Endometrial microvascular endothelial cells (primary cell): ENCODE measurements around the gene UCP2. TPM values are rescaled to one million over a fixed set of nuclear protein-coding genes. Genes with fewer than 3 reads are reported as not detected.
"Not testable (repeated sequence)": the region's sequence is repeated elsewhere in the genome, so short reads cannot be mapped to it uniquely, and the experiment has no call there.

Experiments
- in situ Hi-C: cut with HindIII; loops from 2 replicates; pipeline ENCODE4 v1.10.0; 2017; ENCODE audit warnings: low sequenced_read_pairs, low pct_unique_long_range_greater_than_20kb; ENCODE audit errors: inconsistent ontology term
- total RNA-seq: library from RNA; depleted of rRNA; stranded (reverse); fragments of >200 nt; gene quantifications from one replicate; pipeline ENCODE4 v1.2.3, GENCODE V29; 2015; ENCODE audit errors: inconsistent ontology term

UCP2 gene
- total RNA-seq, 1 donor from 2014 or later: 0.74 TPM

DNA sequence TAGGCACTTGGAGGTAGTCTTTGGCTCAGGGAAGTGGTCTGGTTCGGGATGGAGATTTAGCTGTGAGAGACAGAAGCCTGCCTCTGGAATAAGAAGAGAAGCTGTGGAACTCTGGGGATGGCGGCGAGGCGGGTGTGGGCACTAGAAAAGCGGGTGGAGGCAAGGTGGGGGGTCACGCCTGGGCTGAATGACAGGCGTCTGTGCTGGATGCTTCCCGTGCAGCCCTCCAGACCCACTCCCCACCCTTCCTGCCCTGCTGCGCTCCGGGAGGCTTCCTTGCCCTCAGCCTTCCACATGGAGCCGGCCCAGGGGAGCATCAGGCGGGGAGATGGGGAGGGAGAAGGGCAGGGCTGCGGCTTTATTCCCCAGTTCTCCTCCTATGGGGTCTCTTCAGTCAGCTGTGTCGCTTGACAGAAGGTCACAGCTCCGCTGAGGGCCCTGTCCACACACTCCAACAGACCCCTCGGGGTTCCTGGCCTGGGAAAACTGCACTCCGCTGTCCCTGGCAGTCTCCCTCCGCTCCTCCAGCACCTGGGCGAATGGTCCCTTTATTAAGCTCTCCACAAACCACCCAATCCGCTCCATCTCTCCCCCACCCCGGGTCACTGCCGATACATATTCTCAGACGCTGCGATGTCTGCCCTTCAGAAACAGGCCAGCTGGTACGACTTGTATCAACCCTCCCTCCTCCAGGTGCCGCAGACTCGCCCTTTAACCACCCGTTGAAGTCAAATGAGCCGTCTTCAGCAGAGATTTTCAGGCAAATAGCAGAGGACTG is 25.6 kb downstream of the UCP2 start:
- in situ Hi-C loops: no loop called here

DNA sequence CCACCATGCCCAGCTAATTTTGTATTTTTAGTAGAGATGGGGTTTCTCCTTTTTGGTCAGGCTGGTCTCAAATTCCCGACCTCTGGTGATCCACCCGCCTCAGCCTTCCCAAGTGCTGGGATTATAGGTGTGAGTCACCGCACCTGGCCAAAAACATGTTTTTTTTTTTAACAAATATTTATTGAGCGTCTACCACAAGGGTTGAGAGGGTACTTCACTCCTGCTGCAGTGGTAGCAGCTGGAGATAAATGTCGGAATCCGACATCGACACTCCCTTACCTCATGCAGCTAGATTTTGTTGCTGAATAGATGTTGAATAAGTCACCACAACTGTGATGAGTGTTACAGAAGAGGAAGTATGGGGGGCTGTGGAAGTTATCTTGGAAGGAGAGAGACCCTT is 30.8 kb downstream of the UCP2 start:
- in situ Hi-C loops: no loop called here

DNA sequence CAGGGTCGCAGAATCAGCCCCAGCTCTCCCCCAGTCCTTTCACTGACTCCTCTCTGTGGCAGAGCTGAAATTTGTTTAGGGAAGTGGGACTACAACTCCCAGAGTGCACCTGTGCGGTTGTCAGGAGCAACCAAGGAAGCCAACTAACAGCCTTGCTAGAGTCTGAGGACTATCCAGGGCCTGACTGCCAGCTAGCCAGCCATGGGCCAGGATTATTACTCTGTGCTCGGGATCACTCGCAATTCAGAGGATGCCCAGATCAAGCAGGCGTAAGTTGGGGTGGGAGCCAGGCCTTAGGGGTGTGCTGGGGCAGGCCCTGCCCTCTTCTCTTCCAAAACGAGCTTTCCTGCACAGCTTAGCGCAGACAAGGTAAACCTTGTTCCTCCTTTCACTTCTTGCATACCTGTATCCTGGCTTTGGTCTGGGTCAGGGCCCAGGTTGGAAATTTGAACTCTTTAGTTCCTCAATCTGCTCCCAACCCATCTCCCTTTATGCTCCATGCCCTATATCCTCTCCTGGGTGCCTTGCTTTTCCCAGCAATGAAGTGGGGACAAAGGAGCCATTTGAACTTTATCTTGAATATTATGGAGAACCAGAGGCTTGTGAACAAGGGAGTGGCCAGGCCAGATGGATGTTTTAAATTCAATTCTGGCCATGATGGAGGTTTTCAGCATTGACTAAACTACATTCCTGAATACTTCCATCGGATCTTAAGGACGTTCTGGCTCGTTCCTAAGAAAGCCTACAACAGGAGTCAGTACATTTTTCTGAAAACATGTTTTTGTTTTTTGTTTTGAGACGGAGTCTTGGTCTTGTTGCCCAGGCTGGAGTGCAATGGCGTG is 31.6 kb downstream of the UCP2 start, which contains the start of gene DNAJB13:
TSS of gene DNAJB13 (plus strand) at position 158 of the 842 bp plus-strand sequence. CDS start at position 202, 44 bp downstream.
- in situ Hi-C loops: no loop called here

DNA sequence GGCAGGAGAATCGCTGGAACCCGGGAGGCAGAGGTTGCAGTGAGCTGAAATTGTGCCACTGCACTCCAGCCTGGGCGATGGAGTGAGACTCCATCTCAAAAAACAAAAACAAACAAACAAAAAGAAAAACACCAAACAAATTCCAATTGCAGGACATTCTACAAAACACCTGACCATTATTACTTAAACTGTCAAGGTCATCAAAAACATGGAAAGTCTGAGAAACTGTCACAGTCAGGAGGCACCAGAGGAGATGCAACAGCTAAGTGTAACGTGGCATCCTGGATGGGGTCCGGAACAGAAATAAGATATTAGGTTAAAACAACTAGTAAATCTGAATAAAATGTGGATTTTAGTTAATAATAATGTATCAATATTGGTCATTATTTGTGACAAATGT is 32.7 kb downstream of the UCP2 start:
- in situ Hi-C loops: no loop called here

DNA sequence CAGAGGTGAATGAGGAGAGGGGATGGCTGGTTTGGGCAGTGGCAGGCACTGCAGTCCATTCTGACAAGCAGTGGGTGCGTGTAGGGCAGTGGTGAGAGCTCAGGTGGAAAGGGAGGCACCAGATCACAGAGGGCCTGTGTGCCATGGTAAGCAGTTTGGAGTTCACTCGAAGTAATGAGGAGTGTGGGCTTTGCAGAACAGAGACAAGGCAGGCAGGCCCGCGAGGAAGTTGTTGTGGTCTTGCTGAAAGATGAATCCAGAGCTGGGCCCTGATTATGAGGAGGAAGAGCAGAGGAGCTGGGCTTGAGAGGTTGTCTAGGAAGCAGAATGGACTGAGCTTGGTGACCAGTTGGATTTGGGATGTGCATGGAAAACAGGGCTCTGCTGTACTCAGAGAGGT is 33.4 kb downstream of the UCP2 start:
- in situ Hi-C loops: no loop called here

DNA sequence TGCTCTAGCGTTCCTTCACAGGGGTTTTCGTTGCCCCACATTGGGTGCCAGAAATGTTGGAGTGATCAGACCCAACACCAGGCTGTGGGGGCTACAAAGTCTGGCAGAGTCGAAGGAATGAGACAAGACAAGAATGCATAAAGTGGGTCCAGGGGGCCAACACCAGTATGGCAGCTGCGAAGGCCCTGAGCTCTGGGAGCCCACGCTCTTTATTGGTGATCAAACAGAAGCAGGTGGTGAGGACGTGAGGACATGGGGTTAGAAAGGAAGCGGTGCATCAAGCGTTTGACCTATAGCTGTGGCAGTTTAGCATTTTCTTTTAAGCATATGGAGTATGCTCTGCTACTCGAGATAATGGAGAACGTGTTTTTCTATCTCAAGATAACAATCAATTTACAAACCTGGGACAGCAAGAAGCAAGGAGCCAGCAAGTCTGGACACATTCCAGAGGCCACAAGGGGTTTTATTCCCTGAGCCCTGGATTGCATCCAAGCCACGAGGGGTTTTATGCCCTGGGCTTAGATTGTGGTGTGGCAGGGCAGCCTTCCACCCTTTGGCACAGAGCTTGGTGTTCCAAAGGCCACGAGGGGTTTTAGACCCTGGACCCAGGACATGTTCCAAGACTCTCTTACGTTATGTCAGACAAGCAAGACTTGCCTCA is 35.7 kb downstream of the UCP2 start:
- in situ Hi-C loops: no loop called here

DNA sequence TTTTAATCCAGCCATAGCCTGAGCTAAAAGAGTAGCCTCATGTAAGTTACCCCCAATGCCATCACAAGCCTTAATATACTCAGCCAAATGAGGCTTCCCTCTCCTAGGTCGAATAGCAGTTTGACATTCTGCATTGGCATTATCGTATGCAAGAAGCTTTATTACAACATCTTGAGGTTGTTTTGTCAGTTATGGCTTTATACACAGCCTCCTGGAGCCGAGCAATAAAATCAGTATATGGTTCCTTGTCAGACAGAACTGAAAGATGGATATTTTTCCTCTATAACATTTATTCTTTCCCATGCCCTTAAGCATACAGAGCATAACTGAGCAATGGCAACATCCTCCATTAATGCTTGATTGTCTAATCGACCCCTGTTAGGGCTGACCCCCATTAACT is 37.2 kb downstream of the UCP2 start:
- in situ Hi-C loops: no loop called here

DNA sequence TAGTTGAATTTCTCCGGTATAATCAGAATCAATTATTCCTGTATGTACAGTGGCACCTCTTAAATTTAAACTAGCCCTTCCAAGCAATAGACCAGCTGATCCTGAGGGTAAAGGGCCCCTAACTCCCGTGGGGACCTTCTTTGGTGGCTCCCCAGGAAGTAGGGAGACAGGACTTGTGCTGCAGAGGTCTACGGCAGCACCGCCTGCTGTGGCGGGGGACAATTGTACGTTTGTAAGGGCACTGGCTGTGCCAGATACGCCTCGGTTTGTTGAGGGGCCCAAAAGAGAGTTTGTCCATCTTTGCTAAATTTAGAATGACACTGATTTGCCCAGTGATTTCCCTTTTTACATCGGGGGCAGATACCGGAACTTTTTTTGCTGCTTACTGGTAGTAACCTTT is 37.7 kb downstream of the UCP2 start:
- in situ Hi-C loops: no loop called here

DNA sequence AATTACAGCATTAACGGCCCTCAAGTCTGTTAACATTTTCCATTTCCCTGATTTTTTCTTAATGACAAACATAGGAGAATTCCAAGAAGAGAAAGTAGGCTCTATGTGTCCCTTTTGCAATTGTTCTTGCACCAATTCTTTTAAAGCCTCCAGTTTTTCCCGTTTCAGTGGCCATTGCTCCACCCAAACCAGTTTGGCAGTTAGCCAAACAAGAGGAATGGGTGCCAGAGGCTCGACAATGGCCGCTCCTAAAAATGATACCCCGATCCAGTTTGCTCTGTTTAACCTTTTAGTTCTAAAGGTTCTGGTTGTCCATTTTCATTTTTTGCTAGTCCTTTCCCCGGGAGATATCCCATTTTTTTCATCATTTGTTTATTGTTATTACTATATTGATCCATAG is 38.6 kb downstream of the UCP2 start:
- in situ Hi-C loops: no loop called here

DNA sequence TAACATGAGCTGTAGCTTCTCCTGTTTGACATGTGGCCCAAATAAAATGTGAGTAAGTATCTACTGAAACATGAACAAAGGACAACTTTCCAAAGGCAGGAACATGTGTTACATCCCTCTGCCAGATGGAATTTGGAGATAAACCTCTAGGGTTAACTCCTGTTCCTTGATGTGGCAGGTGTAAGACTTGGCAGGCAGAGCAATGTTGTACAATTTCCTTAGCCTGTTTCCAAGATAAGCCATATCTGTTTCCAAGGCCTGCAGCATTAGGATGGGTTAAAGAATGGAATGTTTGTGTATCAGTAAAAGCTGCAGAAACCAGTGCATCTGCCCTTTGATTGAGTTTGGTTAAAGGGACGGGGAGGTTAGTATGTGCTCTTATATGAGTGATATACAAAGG is 40.6 kb downstream of the UCP2 start:
- in situ Hi-C loops: no loop called here

DNA sequence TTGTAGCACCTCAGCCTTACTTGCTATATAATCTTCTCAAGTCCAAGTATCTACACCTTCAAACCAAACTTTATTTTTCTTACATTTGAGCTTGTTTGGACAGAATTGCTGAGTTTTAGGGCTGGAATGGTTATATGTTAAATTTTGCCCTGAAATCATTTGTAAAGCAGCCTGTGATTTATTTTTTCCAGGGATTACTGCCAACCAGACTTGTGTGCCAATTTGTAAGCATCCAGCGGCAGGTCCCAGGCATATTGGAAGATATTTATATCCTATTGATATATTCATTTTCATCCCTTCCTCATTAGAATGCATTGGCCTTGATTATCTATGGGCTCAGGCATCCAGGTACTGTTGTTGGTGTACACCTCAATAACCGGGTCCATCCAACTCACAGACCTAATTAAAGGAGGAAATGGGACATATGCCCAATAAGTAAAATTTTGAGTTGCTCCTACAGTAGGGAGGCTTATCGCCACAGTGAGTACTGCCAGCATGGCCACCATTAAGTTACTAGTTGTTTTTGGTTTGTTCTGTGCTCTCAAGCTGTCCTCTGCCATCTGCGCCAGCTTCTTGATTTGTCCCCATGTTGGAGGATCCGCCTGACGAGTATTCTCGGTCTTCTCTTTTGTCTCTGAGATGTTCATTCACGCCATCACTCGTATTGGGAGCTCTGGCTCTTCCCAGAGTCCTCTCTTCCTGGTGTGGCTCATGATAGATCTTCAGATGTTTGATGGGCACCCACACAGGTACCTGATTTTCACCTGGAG is 41.7 kb downstream of the UCP2 start:
- in situ Hi-C loops: no loop called here

DNA sequence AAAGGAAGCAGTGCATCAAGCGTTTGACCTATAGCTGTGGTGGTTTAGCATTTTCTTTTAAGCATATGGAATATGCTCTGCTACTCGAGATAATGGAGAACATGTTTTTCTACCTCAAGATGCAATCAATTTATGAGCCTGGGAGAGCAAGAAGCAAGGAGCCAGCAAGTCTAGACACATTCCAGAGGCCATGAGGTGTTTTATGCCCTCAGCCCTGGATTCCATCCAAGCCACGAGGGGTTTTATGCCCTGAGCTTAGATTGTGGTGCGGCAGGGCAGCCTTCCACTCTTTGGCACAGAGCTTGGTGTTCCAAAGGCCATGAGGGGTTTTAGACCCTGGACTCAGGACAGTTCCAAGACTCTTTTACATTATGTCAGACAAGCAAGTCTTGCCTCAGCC is 43.5 kb downstream of the UCP2 start:
- in situ Hi-C loops: no loop called here

DNA sequence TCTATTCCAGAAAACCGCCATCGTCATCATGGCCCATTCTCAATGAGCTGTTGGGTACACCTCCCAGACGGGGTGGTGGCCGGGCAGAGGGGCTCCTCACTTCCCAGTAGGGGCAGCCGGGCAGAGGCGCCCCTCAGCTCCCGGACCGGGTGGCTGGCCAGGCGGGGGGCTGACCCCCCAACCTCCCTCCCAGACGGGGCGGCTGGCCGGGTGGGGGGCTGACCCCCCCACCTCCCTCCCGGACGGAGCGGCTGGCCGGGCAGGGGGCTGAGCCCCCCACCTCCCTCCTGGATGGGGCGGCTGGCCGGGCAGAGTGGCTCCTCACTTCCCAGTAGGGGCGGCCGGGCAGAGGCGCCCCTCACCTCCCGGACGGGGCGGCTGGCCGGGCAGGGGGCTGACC is 46.6 kb downstream of the UCP2 start:
- in situ Hi-C loops: not testable (repeated sequence)

DNA sequence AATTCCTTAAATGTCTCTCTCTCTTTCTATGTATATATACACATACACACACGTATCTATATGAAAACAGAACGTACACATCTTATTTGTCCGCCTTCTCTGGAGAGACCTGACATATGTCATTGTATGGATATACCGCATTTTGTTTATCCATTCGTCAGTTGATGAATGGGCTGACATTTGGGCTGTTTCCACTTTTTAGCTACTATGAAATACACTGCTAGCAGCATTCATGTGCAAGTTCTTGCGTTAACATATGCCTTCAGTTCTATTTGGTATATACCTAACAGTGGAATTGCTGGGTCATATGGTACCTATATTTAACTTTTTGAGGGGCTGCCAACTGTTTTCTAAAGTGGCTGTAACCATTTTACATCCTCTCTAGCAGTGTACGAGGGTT is 49.9 kb downstream of the UCP2 start:
- in situ Hi-C loops: no loop called here

DNA sequence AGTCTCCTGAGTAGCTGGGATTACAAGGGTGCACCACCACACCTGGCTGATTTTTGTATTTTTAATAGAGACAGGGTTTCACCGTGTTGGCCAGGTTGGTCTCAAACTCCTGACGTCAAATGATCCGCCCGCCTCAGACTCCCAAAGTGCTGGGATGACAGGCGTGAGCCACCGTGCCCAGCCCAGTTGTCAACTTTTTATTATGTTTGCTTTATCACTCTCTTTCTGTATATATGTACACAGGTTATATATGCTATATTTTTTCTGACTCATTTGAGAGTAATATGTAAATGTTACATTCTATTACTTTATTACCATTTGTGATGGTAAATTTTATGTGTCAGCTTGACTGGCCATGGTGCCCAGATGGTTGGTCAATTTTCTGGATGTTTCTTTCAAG is 50.7 kb downstream of the UCP2 start:
- in situ Hi-C loops: no loop called here

DNA sequence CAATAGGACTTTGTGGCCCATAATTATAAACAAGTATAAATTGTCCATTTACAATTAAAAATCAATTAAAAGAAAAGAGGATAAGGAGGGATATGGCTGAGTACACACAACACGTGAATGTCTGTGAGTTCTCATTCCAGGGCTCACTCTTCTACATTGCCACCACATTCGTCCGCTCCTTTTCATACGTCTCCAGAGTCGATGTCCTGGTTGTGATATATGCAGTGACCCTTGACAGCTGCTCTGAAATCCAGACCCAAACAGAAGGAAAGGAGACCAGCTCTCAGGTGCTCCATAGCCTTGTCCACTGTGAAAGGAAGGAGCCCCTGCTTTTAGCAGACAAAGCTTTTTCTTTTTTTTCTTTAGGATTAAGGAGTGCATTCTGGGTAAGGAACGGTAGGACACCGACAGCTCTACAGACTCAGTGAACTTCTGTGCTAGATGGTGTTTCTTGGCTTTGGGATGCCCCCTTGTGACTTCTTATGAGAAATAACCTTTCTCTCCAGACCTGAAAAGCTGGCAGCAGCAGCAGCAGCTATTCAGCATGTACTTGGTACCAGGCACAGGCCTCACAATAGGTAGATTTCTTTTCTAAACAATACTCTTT is 51.5 kb downstream of the UCP2 start:
- in situ Hi-C loops: no loop called here

DNA sequence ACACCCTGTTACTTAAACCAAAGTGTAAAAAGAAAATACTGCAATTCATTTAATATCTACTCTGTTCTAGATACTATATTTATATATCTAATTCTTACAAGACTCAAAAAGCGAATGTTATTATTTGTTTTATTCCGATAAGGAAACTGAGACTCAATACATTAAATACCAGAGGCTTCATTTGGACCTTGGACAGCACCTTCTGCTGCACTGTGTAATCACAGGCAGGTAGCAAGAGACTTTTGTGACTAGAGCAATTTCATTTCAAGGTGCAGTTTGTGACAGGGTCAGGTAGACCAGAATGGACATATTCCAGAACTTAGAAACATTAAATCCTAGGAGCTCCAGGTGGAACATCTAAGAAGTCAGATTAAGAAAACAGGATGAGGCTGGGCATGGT is 53.3 kb downstream of the UCP2 start:
- in situ Hi-C loops: no loop called here
